Astrocyte (in vitro differentiated cells and primary cell): ENCODE data around the gene PPM1L. TPM values are rescaled to one million over a fixed set of nuclear protein-coding genes. Genes with fewer than 3 reads are reported as not detected.

Experiments
- DNase-seq: peaks from one replicate; pipeline ENCODE4 v3.0.0-alpha.2; 2010; ENCODE audit warnings: low read depth
- FAIRE-seq: peaks from 2 replicates; lab custom pipeline; 2011; peaks lifted over from hg19 to GRCh38; lab: Jason Lieb, UNC
- H2AFZ ChIP-seq: 2 replicates; pipeline ENCODE4 v1.6.0; 2012; ENCODE audit warnings: low read depth, low read length, inconsistent platforms
- H3K27ac ChIP-seq: 2 replicates; pipeline ENCODE4 v1.5.1; 2011; ENCODE audit warnings: low read depth, low read length, inconsistent platforms
- H3K27me3 ChIP-seq: 2 replicates; pipeline ENCODE4 v1.6.0; 2011; ENCODE audit warnings: low read length, inconsistent platforms; ENCODE audit not compliant: insufficient read depth
- H3K36me3 ChIP-seq: 2 replicates; pipeline ENCODE4 v1.5.1; 2011; ENCODE audit warnings: low read length, inconsistent platforms; ENCODE audit not compliant: insufficient read depth
- H3K4me1 ChIP-seq: 2 replicates; pipeline ENCODE4 v1.5.1; 2011; ENCODE audit warnings: low read length, inconsistent platforms; ENCODE audit not compliant: insufficient read depth
- H3K4me2 ChIP-seq: 2 replicates; pipeline ENCODE4 v1.6.0; 2012; ENCODE audit warnings: low read length, inconsistent platforms
- H3K4me3 ChIP-seq: 2 replicates; pipeline ENCODE4 v1.5.1; 2011; ENCODE audit warnings: low read depth, mild to moderate bottlenecking, low read length, inconsistent platforms; ENCODE audit not compliant: insufficient read depth
- H3K79me2 ChIP-seq: 2 replicates; pipeline ENCODE4 v1.6.0; 2012; ENCODE audit warnings: mild to moderate bottlenecking, low read length, inconsistent platforms; ENCODE audit not compliant: insufficient read depth
- H3K9ac ChIP-seq: 2 replicates; pipeline ENCODE4 v1.6.0; 2012; ENCODE audit warnings: mild to moderate bottlenecking, low read length, inconsistent platforms
- H3K9me3 ChIP-seq: 2 replicates; pipeline ENCODE4 v1.5.1; 2012; ENCODE audit warnings: low read depth, mild to moderate bottlenecking, low read length, inconsistent platforms; ENCODE audit not compliant: insufficient read depth
- H4K20me1 ChIP-seq: 2 replicates; pipeline ENCODE4 v1.6.0; 2012; ENCODE audit warnings: low read length, inconsistent platforms; ENCODE audit not compliant: insufficient read depth
- H3K27ac Mint-ChIP-seq: one replicate; pipeline ENCODE4 v1.8.0; 2021; ENCODE audit warnings: mild to moderate bottlenecking, mixed read lengths; ENCODE audit not compliant: unreplicated experiment
- H3K27me3 Mint-ChIP-seq: one replicate; pipeline ENCODE4 v1.8.0; 2021; ENCODE audit warnings: low read depth, mixed read lengths; ENCODE audit not compliant: unreplicated experiment
- H3K36me3 Mint-ChIP-seq: one replicate; pipeline ENCODE4 v1.8.0; 2021; ENCODE audit warnings: low read depth, mixed read lengths; ENCODE audit not compliant: unreplicated experiment
- H3K4me1 Mint-ChIP-seq: one replicate; pipeline ENCODE4 v1.8.0; 2021; ENCODE audit warnings: low read depth, mixed read lengths; ENCODE audit not compliant: unreplicated experiment
- H3K4me3 Mint-ChIP-seq: one replicate; pipeline ENCODE4 v1.8.0; 2021; ENCODE audit warnings: mild to moderate bottlenecking, moderate library complexity, mixed read lengths; ENCODE audit not compliant: unreplicated experiment
- H3K9me3 Mint-ChIP-seq: one replicate; pipeline ENCODE4 v1.8.0; 2021; ENCODE audit warnings: mild to moderate bottlenecking, mixed read lengths; ENCODE audit not compliant: unreplicated experiment
- CTCF ChIP-seq: IDR thresholded peaks from 2 replicates; pipeline ENCODE4 v1.5.1; 2011; ENCODE audit warnings: low read depth, mild to moderate bottlenecking, inconsistent platforms, low read length, moderate library complexity; ENCODE audit not compliant: insufficient read depth
- EZH2 ChIP-seq: IDR thresholded peaks from 2 replicates; pipeline ENCODE4 v1.6.1; 2012; ENCODE audit warnings: mild to moderate bottlenecking, low read length, inconsistent platforms; ENCODE audit not compliant: insufficient read depth
- total RNA-seq: library from RNA; stranded (reverse); gene quantifications from 2 replicates; pipeline ENCODE4 v1.2.1, GENCODE V29; 2021

Gene PPM1L
- total RNA-seq, 1 donor from 2014 or later = 6.3 TPM

GRCh38 chr3:160754855-160755747, 930 bp upstream of the PPM1L start:
- H3K4me3 ChIP-seq = peak overlapping the region; percentile 73
- TF ChIP-seq CTCF (no peak), EZH2 (no peak)
- H4K20me1 ChIP-seq = no peaks in the 10 kb centered on the region
- H3K79me2 ChIP-seq = no peaks in the 10 kb centered on the region
- FAIRE-seq (no peak), DNase-seq (peak; percentile 85)
- peak overlapping the region; percentile 99 for H3K4me2 ChIP-seq
- peaks cover 26% of the 10 kb centered on the region for H3K27me3 Mint-ChIP-seq
- peaks cover 3% of the 10 kb centered on the region for H3K36me3 Mint-ChIP-seq
- peak overlapping the region; percentile 95 for H2AFZ ChIP-seq
- peaks cover 2% of the 10 kb centered on the region for H3K9me3 Mint-ChIP-seq
- H3K9me3 ChIP-seq = no peaks in the 10 kb centered on the region
- peak overlapping the region; percentile 99 for H3K4me3 Mint-ChIP-seq
- H3K27me3 ChIP-seq = peaks cover 14% of the 10 kb centered on the region
- no peaks in the 10 kb centered on the region for H3K36me3 ChIP-seq
- H3K4me1 Mint-ChIP-seq = peaks cover 8% of the 10 kb centered on the region
- peaks cover 13% of the 10 kb centered on the region for H3K4me1 ChIP-seq
- peak overlapping the region; percentile 98 for H3K27ac Mint-ChIP-seq
- H3K9ac ChIP-seq = peak overlapping the region; percentile 80
- H3K27ac ChIP-seq = peak overlapping the region; percentile 74

GRCh38 chr3:160757233-160758106, 1.4 kb downstream of the PPM1L start:
- Histone ChIP-seq H3K79me2 (no peaks in the 10 kb centered on the region), H3K9me3 (no peaks in the 10 kb centered on the region), H3K9ac (no peak overlapping the region), H3K4me1 (peaks cover 13% of the 10 kb centered on the region), H3K27ac (no peak overlapping the region), H3K4me2 (peak overlapping the region; percentile 99), H4K20me1 (no peaks in the 10 kb centered on the region), H3K36me3 (no peaks in the 10 kb centered on the region), H3K4me3 (peak overlapping the region; percentile 73), H2AFZ (peak overlapping the region; percentile 27), H3K27me3 (peaks cover 14% of the 10 kb centered on the region)
- H3K4me1 Mint-ChIP-seq = peaks cover 8% of the 10 kb centered on the region
- DNase-seq (no peak), FAIRE-seq (no peak)
- H3K4me3 Mint-ChIP-seq = peak overlapping the region; percentile 86
- peaks cover 3% of the 10 kb centered on the region for H3K36me3 Mint-ChIP-seq
- TF ChIP-seq CTCF (no peak), EZH2 (no peak)
- H3K9me3 Mint-ChIP-seq = peaks cover 2% of the 10 kb centered on the region
- peaks cover 28% of the 10 kb centered on the region for H3K27me3 Mint-ChIP-seq
- H3K27ac Mint-ChIP-seq = no peak overlapping the region
